SU-DHL-6 (cell line): ENCODE results near the gene ENOX1.

Source experiments
- H2AFZ ChIP-seq: fragments of 200-600 bp; sonication (generic); 2 replicates; pipeline ENCODE4 v1.6.1; 2014; ENCODE audit warnings: low read depth, mild to moderate bottlenecking, moderate library complexity, mixed read lengths, antibody characterized with exemption, low read length; ENCODE audit not compliant: severe bottlenecking
- H3F3A ChIP-seq: fragments of 200-600 bp; shearing (Covaris generic); 2 replicates; pipeline ENCODE4 v1.6.0; 2016; ENCODE audit warnings: antibody characterized with exemption, mild to moderate bottlenecking; ENCODE audit not compliant: insufficient read depth
- H3K27ac ChIP-seq: fragments of 200-600 bp; sonication (generic); 2 replicates; pipeline ENCODE4 v1.5.1; 2016; ENCODE audit warnings: low read depth, mild to moderate bottlenecking, low read length, moderate library complexity, mixed read lengths
- H3K27me3 ChIP-seq: fragments of 200-600 bp; sonication (generic), shearing (Covaris generic); 2 replicates; pipeline ENCODE4 v1.6.0; 2014; ENCODE audit warnings: mild to moderate bottlenecking, low read length
- H3K36me3 ChIP-seq: fragments of 200-600 bp; sonication (generic); 2 replicates; pipeline ENCODE4 v1.6.1; 2014; ENCODE audit warnings: mild to moderate bottlenecking, low read length, mixed read lengths
- H3K4me2 ChIP-seq: fragments of 300-600, 200-600 bp; shearing (Covaris generic), sonication (generic); 2 replicates; pipeline ENCODE4 v1.6.0; 2014; ENCODE audit warnings: low read length, low read depth, mild to moderate bottlenecking; ENCODE audit not compliant: poor library complexity, severe bottlenecking
- H3K4me3 ChIP-seq: fragments of 200-600 bp; sonication (generic); 2 replicates; pipeline ENCODE4 v1.5.1; 2014; ENCODE audit warnings: antibody characterized with exemption, low read length, mild to moderate bottlenecking, mixed read lengths; ENCODE audit not compliant: insufficient read depth, poor library complexity, severe bottlenecking
- H3K79me2 ChIP-seq: fragments of 200-600 bp; sonication (generic); 2 replicates; pipeline ENCODE4 v1.6.1; 2014; ENCODE audit warnings: mild to moderate bottlenecking, low read length, moderate library complexity; ENCODE audit not compliant: insufficient read depth
- H3K9ac ChIP-seq: fragments of 200-600 bp; sonication (generic); 2 replicates; pipeline ENCODE4 v1.7.0; 2014; ENCODE audit warnings: mild to moderate bottlenecking, low read length
- H3K9me2 ChIP-seq: fragments of 200-600 bp; sonication (generic); replicated peaks from 2 replicates; pipeline ENCODE4 v1.6.1; 2014; ENCODE audit warnings: low read length; ENCODE audit not compliant: insufficient read depth
- H3K9me3 ChIP-seq: fragments of 200-600 bp; sonication (generic); 2 replicates; pipeline ENCODE4 v1.6.1; 2014; ENCODE audit warnings: low read length, mixed read lengths; ENCODE audit not compliant: insufficient read depth
- H4K20me1 ChIP-seq: fragments of 200-600 bp; sonication (generic); 2 replicates; pipeline ENCODE4 v1.6.1; 2014; ENCODE audit warnings: low read depth, mild to moderate bottlenecking, antibody characterized with exemption, low read length, moderate library complexity, mixed read lengths
- EZH2phosphoT487 ChIP-seq: fragments of 200-600 bp; sonication (generic), shearing (Covaris generic); conservative IDR thresholded peaks from 2 replicates; pipeline ENCODE4 v1.6.1; 2018; ENCODE audit warnings: mild to moderate bottlenecking, antibody characterized with exemption, low read length, moderate library complexity, mixed read lengths
- TF ChIP-seq, protein P1 (sequence below): fragments of 200-600 bp; sonication (generic); IDR thresholded peaks from one replicate; pipeline ENCODE4 v1.5.1; 2017; ENCODE audit warnings: antibody characterized with exemption, mild to moderate bottlenecking, low read length, moderate library complexity; ENCODE audit not compliant: insufficient read depth, poor library complexity, severe bottlenecking

Gene ENOX1

DNA sequence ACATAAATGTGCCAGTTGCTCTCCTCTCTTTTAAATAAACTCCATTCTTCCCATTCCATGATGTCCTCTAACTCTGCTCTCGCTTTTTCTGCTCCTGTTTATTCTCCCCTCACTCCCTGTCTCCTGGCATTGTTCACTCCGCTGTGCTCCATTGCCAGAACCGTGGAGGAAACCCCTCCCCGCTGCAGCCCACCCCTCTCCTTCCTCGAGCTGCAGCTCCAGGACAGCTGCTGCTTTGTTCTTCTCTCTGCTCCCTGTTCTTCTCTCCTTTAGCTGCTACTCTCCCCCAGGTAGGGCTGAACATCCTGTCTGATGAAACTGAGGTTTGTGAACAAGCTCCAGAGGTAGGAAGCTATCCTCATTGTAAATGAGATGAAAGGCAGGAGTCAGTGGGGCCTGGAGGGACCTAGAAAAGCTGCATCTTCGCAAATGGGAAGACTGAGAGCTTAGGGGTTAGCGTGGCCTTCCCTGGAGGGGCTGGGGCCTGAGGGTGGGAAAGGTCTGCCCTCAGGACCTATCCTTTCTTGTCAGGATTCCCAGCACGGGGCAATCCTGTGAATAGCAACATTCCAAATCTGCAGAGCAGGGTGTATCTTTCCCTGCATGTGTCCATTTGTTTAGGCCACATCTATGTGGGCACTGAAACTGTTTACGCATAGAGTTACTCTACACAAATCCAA, 519.7 kb downstream of the ENOX1 start:
- no peak overlapping the region for H3K27ac ChIP-seq
- no peaks in the 10 kb centered on the region for H4K20me1 ChIP-seq
- no peaks in the 10 kb centered on the region for H3F3A ChIP-seq
- no peak overlapping the region for H3K9ac ChIP-seq
- H3K36me3 ChIP-seq = no peaks in the 10 kb centered on the region
- H3K4me3 ChIP-seq = no peak overlapping the region
- no peaks in the 10 kb centered on the region for H3K79me2 ChIP-seq
- no peaks in the 10 kb centered on the region for H3K9me2 ChIP-seq
- H3K4me2 ChIP-seq = no peak overlapping the region
- no peaks in the 10 kb centered on the region for H3K9me3 ChIP-seq
- H3K27me3 ChIP-seq = no peaks in the 10 kb centered on the region
- H2AFZ ChIP-seq = no peak overlapping the region
- TF ChIP-seq, protein P1, sequence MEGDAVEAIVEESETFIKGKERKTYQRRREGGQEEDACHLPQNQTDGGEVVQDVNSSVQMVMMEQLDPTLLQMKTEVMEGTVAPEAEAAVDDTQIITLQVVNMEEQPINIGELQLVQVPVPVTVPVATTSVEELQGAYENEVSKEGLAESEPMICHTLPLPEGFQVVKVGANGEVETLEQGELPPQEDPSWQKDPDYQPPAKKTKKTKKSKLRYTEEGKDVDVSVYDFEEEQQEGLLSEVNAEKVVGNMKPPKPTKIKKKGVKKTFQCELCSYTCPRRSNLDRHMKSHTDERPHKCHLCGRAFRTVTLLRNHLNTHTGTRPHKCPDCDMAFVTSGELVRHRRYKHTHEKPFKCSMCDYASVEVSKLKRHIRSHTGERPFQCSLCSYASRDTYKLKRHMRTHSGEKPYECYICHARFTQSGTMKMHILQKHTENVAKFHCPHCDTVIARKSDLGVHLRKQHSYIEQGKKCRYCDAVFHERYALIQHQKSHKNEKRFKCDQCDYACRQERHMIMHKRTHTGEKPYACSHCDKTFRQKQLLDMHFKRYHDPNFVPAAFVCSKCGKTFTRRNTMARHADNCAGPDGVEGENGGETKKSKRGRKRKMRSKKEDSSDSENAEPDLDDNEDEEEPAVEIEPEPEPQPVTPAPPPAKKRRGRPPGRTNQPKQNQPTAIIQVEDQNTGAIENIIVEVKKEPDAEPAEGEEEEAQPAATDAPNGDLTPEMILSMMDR = no peak
- no peak for TF ChIP-seq EZH2phosphoT487

DNA sequence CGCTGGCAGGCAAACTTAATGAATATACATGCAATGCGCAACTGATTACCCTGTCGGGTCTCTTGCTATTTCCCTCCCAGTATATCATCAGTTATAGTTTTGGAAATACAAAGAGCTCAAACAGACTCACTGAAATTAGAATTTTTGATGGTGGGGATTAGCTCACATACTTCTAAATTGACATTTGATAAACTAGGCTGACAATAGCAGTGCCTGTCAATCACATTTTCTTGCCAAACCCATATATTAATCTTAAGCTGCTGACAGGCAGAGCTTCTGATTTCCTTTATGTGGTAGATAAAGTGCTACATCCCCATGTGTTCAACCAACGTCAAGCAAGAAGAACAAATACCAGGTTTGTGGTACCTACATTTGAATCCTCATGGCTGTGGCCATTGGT, 521.7 kb downstream of the ENOX1 start:
- no peak overlapping the region for H3K4me3 ChIP-seq
- H3K9me3 ChIP-seq = no peaks in the 10 kb centered on the region
- no peak overlapping the region for H3K4me2 ChIP-seq
- no peaks in the 10 kb centered on the region for H3K79me2 ChIP-seq
- H3K36me3 ChIP-seq = no peaks in the 10 kb centered on the region
- H3K9ac ChIP-seq = no peak overlapping the region
- H4K20me1 ChIP-seq = no peaks in the 10 kb centered on the region
- H3K27me3 ChIP-seq = no peaks in the 10 kb centered on the region
- TF ChIP-seq, protein P1 = no peak
- TF ChIP-seq EZH2phosphoT487 = no peak
- no peak overlapping the region for H2AFZ ChIP-seq
- H3F3A ChIP-seq = no peaks in the 10 kb centered on the region
- H3K9me2 ChIP-seq = no peaks in the 10 kb centered on the region
- H3K27ac ChIP-seq = no peak overlapping the region

DNA sequence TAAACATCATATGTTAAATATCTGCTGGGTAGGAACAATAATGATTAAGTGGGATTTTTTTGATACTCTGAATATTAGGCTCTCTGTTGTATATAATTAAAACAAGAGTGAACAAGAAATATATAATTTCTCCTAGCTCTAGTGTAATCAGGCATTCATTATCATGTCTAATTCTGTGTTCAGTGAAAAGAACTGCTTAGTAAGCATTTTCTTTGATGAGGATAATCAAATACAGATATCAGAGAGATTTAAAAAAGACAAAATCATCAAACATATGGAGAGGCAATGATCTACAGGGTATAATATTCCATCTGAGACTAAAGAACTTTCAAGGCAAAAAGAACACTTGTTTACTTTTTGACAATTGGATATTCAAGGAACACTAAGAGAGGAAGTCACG, 522.3 kb downstream of the ENOX1 start:
- H3K36me3 ChIP-seq = no peaks in the 10 kb centered on the region
- no peaks in the 10 kb centered on the region for H3K27me3 ChIP-seq
- H3K4me2 ChIP-seq = no peak overlapping the region
- H3K79me2 ChIP-seq = no peaks in the 10 kb centered on the region
- H3F3A ChIP-seq = no peaks in the 10 kb centered on the region
- no peak for TF ChIP-seq EZH2phosphoT487
- H3K4me3 ChIP-seq = no peak overlapping the region
- H2AFZ ChIP-seq = no peak overlapping the region
- no peaks in the 10 kb centered on the region for H4K20me1 ChIP-seq
- no peaks in the 10 kb centered on the region for H3K9me3 ChIP-seq
- H3K9ac ChIP-seq = no peak overlapping the region
- H3K9me2 ChIP-seq = no peaks in the 10 kb centered on the region
- H3K27ac ChIP-seq = no peak overlapping the region

DNA sequence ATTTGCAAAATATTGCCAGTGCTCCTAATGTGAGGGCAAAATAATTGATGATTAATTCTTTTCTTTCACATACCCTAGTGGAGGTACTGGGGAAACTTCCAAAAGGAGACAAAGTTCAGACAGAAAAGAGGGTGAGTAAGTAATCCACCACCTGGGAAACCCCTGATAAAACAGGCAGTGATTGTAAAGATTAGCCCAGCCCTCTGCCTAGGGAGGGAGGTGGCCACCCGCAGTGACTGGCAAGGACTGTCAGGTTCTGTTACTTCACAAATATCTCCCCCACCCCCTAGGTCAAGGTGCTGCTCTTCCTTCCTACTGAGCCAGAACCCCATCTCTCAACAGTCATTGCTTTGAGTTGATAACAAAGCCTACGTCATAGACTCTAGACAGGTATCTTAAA, 523.7 kb downstream of the ENOX1 start:
- no peaks in the 10 kb centered on the region for H3K79me2 ChIP-seq

More for the DNA sequence above, 523.7 kb downstream of the ENOX1 start:
- TF ChIP-seq EZH2phosphoT487 = no peak
- TF ChIP-seq, protein P1 = no peak
- Histone ChIP-seq H3K4me3 (no peak overlapping the region), H3F3A (no peaks in the 10 kb centered on the region), H4K20me1 (no peaks in the 10 kb centered on the region), H3K9ac (no peak overlapping the region), H3K4me2 (no peak overlapping the region), H3K36me3 (no peaks in the 10 kb centered on the region), H3K27me3 (no peaks in the 10 kb centered on the region), H3K9me2 (no peaks in the 10 kb centered on the region), H3K9me3 (no peaks in the 10 kb centered on the region), H2AFZ (no peak overlapping the region), H3K27ac (no peak overlapping the region)
